ENCODE results near the gene ELANE. TPM values are rescaled to one million over a fixed set of nuclear protein-coding genes. Genes with fewer than 3 reads are reported as not detected.
"Not testable (repeated sequence)": the region's sequence is repeated elsewhere in the genome, so short reads cannot be mapped to it uniquely, and the experiment has no call there.

The ELANE gene
- total RNA-seq, 1 donor from 2014 or later: not detected

DNA sequence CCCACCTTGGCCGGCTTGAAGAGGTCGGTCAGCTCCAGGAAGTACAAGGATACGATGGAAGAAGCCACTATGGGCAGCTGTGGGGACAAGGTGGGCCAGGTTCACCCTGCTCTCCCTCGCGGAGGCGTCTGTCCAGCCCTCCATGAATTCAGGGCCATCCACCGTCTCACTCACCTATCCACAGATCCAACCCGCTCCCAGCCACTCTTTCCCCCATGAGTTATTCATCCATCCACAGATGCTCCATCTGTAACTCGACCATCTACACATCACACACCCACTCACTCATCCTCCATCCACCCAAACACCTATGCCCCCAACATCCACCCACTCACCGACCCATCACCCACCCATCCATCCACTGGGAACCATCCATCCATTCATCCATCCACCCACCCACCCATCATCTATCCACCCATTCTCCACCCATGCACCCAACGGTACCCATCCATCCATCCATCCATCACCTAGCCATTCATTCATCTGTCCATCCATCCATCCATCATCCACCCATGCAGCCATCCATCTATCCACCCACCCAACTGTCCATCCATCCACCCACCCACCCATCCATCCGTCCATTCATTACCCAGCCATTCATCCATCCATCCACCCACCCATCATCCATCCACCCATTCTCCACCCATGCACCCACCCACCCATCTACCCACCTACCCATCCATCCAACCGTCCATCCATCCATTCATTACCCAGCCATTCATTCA, 36.2 kb upstream of the ELANE start:
- TF ChIP-seq, protein P1, sequence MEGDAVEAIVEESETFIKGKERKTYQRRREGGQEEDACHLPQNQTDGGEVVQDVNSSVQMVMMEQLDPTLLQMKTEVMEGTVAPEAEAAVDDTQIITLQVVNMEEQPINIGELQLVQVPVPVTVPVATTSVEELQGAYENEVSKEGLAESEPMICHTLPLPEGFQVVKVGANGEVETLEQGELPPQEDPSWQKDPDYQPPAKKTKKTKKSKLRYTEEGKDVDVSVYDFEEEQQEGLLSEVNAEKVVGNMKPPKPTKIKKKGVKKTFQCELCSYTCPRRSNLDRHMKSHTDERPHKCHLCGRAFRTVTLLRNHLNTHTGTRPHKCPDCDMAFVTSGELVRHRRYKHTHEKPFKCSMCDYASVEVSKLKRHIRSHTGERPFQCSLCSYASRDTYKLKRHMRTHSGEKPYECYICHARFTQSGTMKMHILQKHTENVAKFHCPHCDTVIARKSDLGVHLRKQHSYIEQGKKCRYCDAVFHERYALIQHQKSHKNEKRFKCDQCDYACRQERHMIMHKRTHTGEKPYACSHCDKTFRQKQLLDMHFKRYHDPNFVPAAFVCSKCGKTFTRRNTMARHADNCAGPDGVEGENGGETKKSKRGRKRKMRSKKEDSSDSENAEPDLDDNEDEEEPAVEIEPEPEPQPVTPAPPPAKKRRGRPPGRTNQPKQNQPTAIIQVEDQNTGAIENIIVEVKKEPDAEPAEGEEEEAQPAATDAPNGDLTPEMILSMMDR (conservative IDR thresholded peaks at IDR 0.05; ENCODE audit: low read depth, low read length): no peak
- no peak for DNase-seq (ENCODE audit: low read depth)

DNA sequence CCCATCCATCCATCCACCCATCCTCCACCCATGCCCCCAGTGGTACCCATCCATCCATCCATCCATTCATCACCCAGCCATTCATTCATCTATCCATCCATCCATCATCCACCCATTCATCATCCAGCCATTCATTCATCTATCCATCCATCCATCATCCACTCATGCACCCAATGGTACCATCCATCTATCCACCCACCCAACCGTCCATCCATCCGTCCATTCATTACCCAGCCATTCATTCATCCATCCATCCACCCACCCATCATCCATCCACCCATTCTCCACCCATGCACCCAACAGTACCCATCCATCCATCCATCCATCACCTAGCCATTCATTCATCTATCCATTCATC, 35.6 kb upstream of the ELANE start:
- TF ChIP-seq, protein P1 (conservative IDR thresholded peaks at IDR 0.05; ENCODE audit: low read depth, low read length): no peak

More for the DNA sequence above, 36.2 kb upstream of the ELANE start:
- H3K4me3 ChIP-seq (ENCODE audit: low read depth, low read length): no peak overlapping the region

DNA sequence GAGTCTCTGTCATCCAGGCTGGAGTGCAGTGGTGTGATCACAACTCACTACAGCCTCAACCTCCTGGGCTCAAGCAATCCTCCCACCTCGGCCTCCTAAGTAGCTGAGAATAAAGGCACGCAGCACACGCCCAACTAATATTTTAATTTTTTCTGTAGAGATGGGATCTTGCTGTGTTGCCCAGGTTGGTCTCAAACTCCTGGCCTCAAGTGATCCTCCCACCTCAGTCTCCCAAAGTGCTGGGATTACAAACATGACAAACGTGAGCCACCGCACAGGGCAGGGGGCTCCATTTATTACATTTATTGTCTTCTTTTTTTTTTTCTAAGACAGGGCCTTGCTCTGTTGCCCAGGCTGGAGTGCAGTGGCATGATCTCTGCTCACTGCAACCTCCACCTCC, 31.9 kb upstream of the ELANE start:
- H3K4me3 ChIP-seq (ENCODE audit: low read depth, low read length); DNase-seq (ENCODE audit: low read depth): not testable (repeated sequence)

More for the DNA sequence above, 35.6 kb upstream of the ELANE start:
- no peak for DNase-seq (ENCODE audit: low read depth)
- H3K4me3 ChIP-seq (ENCODE audit: low read depth, low read length): no peak overlapping the region

DNA sequence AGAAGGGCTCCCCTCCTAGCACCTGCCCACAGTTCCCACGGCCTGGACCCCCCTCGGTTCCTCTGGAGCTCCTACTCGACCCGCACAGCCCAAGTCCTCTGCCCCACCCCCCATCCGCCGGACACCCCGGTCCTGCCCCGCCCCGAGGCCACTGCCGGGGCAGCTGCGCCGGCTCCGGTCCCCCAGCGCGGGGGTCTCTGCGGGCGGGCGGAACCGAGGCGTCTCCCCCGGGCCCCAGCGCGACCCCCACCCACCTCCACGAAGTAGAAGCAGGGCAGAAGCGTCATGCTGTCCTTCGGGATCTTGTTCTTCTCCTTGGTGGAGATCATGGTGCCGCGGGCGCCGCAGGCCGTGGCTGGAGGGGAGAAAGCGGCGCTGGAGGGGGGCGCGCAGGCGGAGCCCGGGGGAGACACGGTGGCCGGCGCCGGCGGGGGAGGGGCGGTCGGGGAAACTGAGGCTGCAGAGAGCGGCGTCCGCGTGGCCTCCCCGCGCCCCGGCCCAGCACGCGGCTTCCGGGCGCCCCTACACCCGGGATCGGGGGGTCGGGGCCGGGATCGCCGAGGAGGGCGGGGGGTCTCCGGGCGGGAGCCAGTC, 30.8 kb upstream of the ELANE start:
- no peak overlapping the region for H3K4me3 ChIP-seq (ENCODE audit: low read depth, low read length)
- DNase-seq (ENCODE audit: low read depth): no peak
- TF ChIP-seq, protein P1 (conservative IDR thresholded peaks at IDR 0.05; ENCODE audit: low read depth, low read length): no peak

DNA sequence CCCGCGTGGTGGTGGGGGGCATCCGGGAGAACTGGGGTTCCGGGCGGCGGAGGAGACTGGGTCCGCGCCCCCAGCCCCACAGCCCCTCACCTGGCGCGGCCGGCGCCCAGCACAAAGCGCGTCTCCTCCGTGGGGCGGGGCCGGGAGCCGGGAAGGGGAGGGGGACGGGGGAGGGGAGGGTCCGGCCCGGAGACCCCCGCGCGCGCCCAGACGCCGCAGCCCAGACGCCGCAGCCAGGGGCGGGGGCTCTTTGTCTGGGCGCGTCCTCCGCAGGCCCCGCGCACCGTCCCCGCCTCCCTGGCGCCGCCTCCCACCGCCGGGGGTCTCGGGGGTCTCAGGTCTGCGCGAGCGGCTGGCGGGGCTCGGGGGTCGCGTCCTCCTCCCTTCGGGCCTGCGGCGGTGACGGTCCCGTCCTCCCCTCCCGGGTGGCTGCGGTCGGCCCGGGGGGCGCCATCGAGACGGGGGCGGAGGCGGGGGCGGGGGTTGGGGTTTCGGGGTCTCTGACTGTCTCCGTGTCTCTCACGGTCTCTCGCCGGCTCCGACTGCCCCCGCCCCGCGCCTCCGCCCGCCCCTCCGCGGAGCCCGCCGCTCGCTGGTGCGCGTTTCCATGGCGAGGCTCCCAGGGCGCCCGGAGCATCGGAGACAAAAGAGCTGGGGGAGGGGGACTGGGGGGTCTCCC, 30.1 kb upstream of the ELANE start, which contains the start of gene PLPPR3:
Gene PLPPR3, minus strand, starts transcription at position 131 of the 679 bp plus-strand sequence. CDS start 396 bp downstream, outside the sequence.
- TF ChIP-seq, protein P1 (conservative IDR thresholded peaks at IDR 0.05; ENCODE audit: low read depth, low read length): no peak
- DNase-seq (ENCODE audit: low read depth): no peak
- no peak within 1 kb of the TSS for H3K4me3 ChIP-seq (ENCODE audit: low read depth, low read length)

DNA sequence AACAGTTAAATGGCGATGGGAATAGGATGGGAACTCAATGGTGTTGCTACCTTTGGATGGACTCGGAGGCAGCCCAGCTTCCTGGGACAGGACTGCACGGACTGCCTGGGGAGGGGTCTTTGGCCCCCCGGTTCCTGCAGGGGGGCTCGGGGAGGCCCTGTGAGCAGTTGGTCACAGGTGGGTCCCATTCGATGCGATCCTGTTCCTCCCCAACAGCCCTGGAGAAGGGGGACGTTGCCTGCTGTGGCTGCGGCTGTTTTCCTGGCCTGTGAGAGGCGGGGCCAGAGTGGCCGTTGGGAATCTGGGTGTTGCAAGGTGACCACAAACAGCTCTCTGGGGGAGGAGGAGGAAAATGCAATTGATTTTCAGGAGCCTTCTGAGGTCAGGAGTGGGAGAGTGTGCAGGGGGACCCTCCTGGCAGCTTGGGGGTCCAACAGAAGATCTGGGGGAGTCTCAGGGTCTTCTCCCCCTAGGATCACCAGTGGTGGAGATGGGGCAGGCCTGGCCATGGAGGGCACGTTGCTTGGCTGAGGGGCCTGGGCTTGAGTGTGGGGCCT, 28.5 kb upstream of the ELANE start:
- no peak for DNase-seq (ENCODE audit: low read depth)
- TF ChIP-seq, protein P1 (conservative IDR thresholded peaks at IDR 0.05; ENCODE audit: low read depth, low read length): no peak
- no peak overlapping the region for H3K4me3 ChIP-seq (ENCODE audit: low read depth, low read length)

DNA sequence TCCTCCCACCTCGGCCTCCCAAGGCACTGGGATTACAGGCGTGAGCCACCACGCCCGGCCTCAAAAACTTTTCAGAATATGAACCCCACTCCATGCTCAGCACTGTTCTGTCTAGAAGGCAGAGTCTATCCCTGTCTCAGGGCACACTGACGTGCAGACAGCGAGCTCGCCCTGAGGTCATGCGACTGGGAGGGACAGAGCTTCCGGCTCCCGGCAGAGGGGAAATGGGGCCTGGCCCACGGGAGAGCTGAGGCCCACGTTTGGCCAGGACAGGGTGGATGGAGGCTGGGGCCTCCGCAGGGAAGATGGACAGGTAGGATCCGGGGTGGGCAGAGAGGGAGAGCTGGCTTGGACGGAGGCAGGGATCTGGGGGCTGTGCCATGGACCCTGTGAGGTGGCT, 27.2 kb upstream of the ELANE start:
- no peak for DNase-seq (ENCODE audit: low read depth)
- TF ChIP-seq, protein P1 (conservative IDR thresholded peaks at IDR 0.05; ENCODE audit: low read depth, low read length): no peak
- H3K4me3 ChIP-seq (ENCODE audit: low read depth, low read length): no peak overlapping the region

All from epithelial cell of proximal tubule (primary cell).